ENCODE data around the gene DTWD1. TPM values are rescaled to one million over a fixed set of nuclear protein-coding genes. Genes with fewer than 3 reads are reported as not detected.
"Not testable (repeated sequence)": the region's sequence is repeated elsewhere in the genome, so short reads cannot be mapped to it uniquely, and the experiment has no call there.

The DTWD1 gene
- total and polyA plus RNA-seq, 2 experiments from 2014 or later = 14.2 to 37.0 TPM

DNA sequence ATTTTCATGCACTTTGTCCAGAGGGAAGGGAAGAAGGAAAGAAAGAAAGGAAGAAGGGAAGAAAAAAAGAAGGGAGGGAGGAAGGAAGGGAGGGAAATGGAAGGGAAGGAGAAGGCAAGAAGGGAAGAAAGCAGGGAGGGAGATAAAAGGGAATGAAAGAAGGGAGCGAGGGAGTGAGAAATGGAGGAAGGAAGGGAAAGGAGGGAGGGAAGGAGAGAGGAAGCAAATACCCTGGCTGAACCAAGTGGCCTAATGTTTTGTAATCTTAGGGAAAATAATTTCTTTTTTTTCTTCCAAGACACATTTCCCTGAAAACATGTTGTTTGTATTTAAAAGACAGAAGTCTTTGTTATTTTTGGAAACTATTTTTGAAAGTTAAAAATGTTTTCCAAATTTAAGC is 35.9 kb downstream of the DTWD1 start:
- no peak overlapping the region for H3K4me2 ChIP-seq
- H3K4me1 ChIP-seq (ENCODE audit: insufficient read depth) = no peaks in the 10 kb centered on the region
- no peaks in the 10 kb centered on the region for H3K79me2 ChIP-seq
- no peak for TF ChIP-seq EZH2phosphoT487 (IDR thresholded peaks at IDR 0.05; ENCODE audit: low read depth, severe bottlenecking, unreplicated experiment)
- no peak for TF ChIP-seq EZH2 (IDR thresholded peaks at IDR 0.05; ENCODE audit: borderline replicate concordance)
- TF ChIP-seq, protein P1, sequence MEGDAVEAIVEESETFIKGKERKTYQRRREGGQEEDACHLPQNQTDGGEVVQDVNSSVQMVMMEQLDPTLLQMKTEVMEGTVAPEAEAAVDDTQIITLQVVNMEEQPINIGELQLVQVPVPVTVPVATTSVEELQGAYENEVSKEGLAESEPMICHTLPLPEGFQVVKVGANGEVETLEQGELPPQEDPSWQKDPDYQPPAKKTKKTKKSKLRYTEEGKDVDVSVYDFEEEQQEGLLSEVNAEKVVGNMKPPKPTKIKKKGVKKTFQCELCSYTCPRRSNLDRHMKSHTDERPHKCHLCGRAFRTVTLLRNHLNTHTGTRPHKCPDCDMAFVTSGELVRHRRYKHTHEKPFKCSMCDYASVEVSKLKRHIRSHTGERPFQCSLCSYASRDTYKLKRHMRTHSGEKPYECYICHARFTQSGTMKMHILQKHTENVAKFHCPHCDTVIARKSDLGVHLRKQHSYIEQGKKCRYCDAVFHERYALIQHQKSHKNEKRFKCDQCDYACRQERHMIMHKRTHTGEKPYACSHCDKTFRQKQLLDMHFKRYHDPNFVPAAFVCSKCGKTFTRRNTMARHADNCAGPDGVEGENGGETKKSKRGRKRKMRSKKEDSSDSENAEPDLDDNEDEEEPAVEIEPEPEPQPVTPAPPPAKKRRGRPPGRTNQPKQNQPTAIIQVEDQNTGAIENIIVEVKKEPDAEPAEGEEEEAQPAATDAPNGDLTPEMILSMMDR (IDR thresholded peaks at IDR 0.05; ENCODE audit: poor library complexity) = no peak
- no peaks in the 10 kb centered on the region for H3K36me3 ChIP-seq (replicated peaks; ENCODE audit: insufficient read depth, low read depth)
- H3K9me3 ChIP-seq (ENCODE audit: low read depth) = peaks cover 4% of the 10 kb centered on the region
- H3K27me3 ChIP-seq = no peaks in the 10 kb centered on the region
- no peak for DNase-seq (ENCODE audit: low spot score)
- H3K27ac ChIP-seq = no peak overlapping the region
- no peaks in the 10 kb centered on the region for H3K9me2 ChIP-seq (replicated peaks; ENCODE audit: insufficient read depth)
- no peaks in the 10 kb centered on the region for H4K20me1 ChIP-seq (ENCODE audit: insufficient read depth, poor library complexity, severe bottlenecking)
- no peak overlapping the region for H3K4me3 ChIP-seq
- 100% methylated on average over 1 of the region's 1 CpG for WGBS (ENCODE audit: low lambda C conversion rate, missing lambda C conversion rate)
- H2AFZ ChIP-seq = no peak overlapping the region

DNA sequence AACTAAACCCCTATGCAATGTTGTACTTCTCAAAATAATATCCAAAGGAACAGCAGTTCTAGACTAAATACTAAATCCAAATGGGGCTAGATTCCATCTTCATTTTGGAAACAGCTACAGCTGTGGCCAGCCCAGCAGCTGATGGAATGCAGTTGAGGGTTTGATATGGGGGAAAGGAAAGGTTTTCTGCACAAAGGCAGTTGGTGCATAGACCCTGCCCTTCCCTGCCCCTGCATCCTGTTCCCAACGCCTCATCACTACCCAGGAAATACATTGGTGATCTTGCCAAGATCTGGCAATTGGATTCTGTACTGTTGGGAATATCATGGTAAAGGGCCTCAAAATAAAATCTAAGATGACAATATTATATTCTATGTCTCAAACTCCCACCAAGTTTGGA is 43.9 kb downstream of the DTWD1 start:
- Histone ChIP-seq H3K27ac (no peak overlapping the region), H3K4me1 (ENCODE audit: insufficient read depth) (no peaks in the 10 kb centered on the region), H3K36me3 (replicated peaks; ENCODE audit: insufficient read depth, low read depth) (no peaks in the 10 kb centered on the region), H3K79me2 (no peaks in the 10 kb centered on the region), H3K4me2 (no peak overlapping the region), H3K27me3 (no peaks in the 10 kb centered on the region), H4K20me1 (ENCODE audit: insufficient read depth, poor library complexity, severe bottlenecking) (no peaks in the 10 kb centered on the region), H3K4me3 (no peak overlapping the region), H3K9me3 (ENCODE audit: low read depth) (no peaks in the 10 kb centered on the region), H2AFZ (no peak overlapping the region), H3K9me2 (replicated peaks; ENCODE audit: insufficient read depth) (no peaks in the 10 kb centered on the region)
- TF ChIP-seq EZH2phosphoT487 (IDR thresholded peaks at IDR 0.05; ENCODE audit: low read depth, severe bottlenecking, unreplicated experiment) = no peak
- no peak for TF ChIP-seq EZH2 (IDR thresholded peaks at IDR 0.05; ENCODE audit: borderline replicate concordance)
- TF ChIP-seq, protein P1 (IDR thresholded peaks at IDR 0.05; ENCODE audit: poor library complexity) = no peak
- WGBS (ENCODE audit: low lambda C conversion rate, missing lambda C conversion rate) = 94% methylated on average over 1 of the region's 1 CpG
- no peak for DNase-seq (ENCODE audit: low spot score)

GRCh38 chr15:49666486-49666885 is 45.6 kb downstream of the DTWD1 start:
- not testable (repeated sequence) for H3K79me2 ChIP-seq; H3K4me2 ChIP-seq; H3K9me2 ChIP-seq (replicated peaks; ENCODE audit: insufficient read depth); H3K27ac ChIP-seq; H4K20me1 ChIP-seq (ENCODE audit: insufficient read depth, poor library complexity, severe bottlenecking); H3K36me3 ChIP-seq (replicated peaks; ENCODE audit: insufficient read depth, low read depth); H2AFZ ChIP-seq; H3K4me1 ChIP-seq (ENCODE audit: insufficient read depth); H3K27me3 ChIP-seq; H3K4me3 ChIP-seq; H3K9me3 ChIP-seq (ENCODE audit: low read depth); DNase-seq (ENCODE audit: low spot score)
- 89% methylated on average over 3 of the region's 3 CpGs for WGBS (ENCODE audit: low lambda C conversion rate, missing lambda C conversion rate)

DNA sequence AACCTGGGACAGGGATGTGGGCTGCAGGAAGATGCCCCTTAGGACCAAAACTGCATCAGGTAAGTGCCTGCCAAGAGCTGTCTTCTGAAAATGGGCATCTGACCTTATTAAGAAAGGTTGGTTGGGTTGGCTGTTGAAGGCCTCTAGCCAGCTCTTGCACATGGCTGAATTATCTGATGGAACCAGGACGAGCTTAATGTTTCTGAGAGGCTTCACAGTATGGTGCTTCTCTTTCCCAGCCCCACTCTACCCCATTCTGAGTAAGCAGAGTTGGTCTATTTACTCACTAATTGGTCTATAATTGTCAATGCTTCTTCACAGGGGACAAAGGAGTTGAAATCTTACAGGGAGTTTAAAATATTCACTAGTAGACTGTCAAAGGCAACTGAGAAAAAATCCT is 48.4 kb downstream of the DTWD1 start:
- no peak for TF ChIP-seq EZH2phosphoT487 (IDR thresholded peaks at IDR 0.05; ENCODE audit: low read depth, severe bottlenecking, unreplicated experiment)
- H3K79me2 ChIP-seq = no peaks in the 10 kb centered on the region
- H3K27me3 ChIP-seq = no peaks in the 10 kb centered on the region
- peaks cover 3% of the 10 kb centered on the region for H3K4me1 ChIP-seq (ENCODE audit: insufficient read depth)
- H3K27ac ChIP-seq = no peak overlapping the region
- H4K20me1 ChIP-seq (ENCODE audit: insufficient read depth, poor library complexity, severe bottlenecking) = no peaks in the 10 kb centered on the region
- H3K9me3 ChIP-seq (ENCODE audit: low read depth) = no peaks in the 10 kb centered on the region
- H3K9me2 ChIP-seq (replicated peaks; ENCODE audit: insufficient read depth) = no peaks in the 10 kb centered on the region
- no peak overlapping the region for H2AFZ ChIP-seq
- no peak overlapping the region for H3K4me2 ChIP-seq
- no peaks in the 10 kb centered on the region for H3K36me3 ChIP-seq (replicated peaks; ENCODE audit: insufficient read depth, low read depth)
- H3K4me3 ChIP-seq = no peak overlapping the region
- WGBS (ENCODE audit: low lambda C conversion rate, missing lambda C conversion rate) = 63% methylated on average over 1 of the region's 1 CpG
- no peak for DNase-seq (ENCODE audit: low spot score)

Measured in hepatocyte (in vitro differentiated cells).